HG03039 (cell line): Measurements from ENCODE around the gene CNTN2.
A peak's percentile ranks its signal among the peaks of the same experiment; 100 is the strongest.

ENCODE experiments used
- ATAC-seq: cut with Tn5 transposase; IDR thresholded peaks from one replicate; pipeline ENCODE4 v1.9.1; 2021; ENCODE audit warnings: mild to moderate bottlenecking, moderate library complexity; ENCODE audit not compliant: unreplicated experiment

Gene CNTN2

GRCh38 chr1:205118752-205119151 lies 75.7 kb downstream of the CNTN2 start:
- ATAC-seq: no peak

GRCh38 chr1:205121660-205122488 lies 78.9 kb downstream of the CNTN2 start, which contains the start of gene RBBP5:
RBBP5 (minus strand) TSS chr1:205121978; CDS start chr1:205121873, 105 bp downstream.
- ATAC-seq: peak; percentile 90

GRCh38 chr1:205122489-205122882 lies 79.5 kb downstream of the CNTN2 start:
- peak; percentile 7 for ATAC-seq

- ATAC-seq: no peak
These were observed 81.7 kb downstream of the CNTN2 start for GRCh38 chr1:205124726-205125125.

DNA sequence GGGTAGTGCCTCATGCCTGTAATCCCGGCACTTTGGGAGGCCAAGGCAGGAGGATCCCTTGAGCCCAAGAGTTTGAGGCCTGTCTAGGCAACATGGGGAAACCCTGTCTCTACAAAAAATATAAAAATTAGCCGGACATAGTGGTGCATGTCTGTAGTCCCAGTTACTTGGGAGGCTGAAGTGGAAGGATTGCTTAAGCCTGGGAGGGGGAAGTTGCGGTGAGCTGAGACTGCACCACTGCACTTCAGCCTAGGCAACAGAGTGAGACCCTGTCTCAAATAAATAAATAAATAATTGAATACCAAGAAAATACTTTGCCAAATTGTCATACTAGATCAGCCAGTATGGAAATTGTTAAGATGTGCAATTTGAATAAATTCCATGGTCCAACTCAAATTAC lies 84.6 kb downstream of the CNTN2 start:
- no peak for ATAC-seq
